ENCODE results near the gene XPO6.

Gene XPO6

GRCh38 chr16:28106467-28107215, 105.1 kb downstream of the XPO6 start:
- Histone ChIP-seq H3K4me3 (replicated peaks; ENCODE audit: insufficient read depth, low read length) (no peak overlapping the region), H3K27me3 (ENCODE audit: insufficient read depth, poor library complexity, severe bottlenecking) (no peaks in the 10 kb centered on the region), H3K27ac (replicated peaks) (no peak overlapping the region)
- TF ChIP-seq REST (IDR thresholded peaks at IDR 0.05; ENCODE audit: insufficient replicate concordance, low read depth) (no peak), POLR2AphosphoS5 (IDR thresholded peaks at IDR 0.05; ENCODE audit: low read depth) (no peak), CTCF (IDR thresholded peaks at IDR 0.05; ENCODE audit: insufficient read depth, low read length) (no peak), GABPA (IDR thresholded peaks at IDR 0.05; ENCODE audit: low read depth) (no peak), SPI1 (IDR thresholded peaks at IDR 0.05; ENCODE audit: borderline replicate concordance, low read depth) (no peak)
- no peak for DNase-seq (ENCODE audit: low read depth in 1 of 2, low spot score in 1 of 2)

DNA sequence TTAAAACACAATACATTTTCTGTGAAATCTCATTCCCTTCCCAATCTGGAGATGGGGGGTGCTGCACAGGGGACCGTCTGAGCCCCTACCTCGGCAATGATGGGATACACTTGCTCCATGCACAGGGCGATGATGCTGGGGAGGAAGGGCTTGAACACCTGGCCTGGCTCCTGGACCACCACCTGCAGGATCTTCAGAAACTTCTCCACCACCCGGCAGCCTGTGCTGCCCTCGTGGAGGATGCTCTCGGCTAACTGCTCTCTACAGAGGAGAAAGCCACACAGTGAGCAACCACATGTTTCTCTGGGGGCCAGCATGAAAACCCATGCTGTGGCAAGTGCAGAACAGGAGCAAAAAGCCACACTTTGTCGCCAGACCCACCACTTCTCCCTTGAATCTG, 105.8 kb downstream of the XPO6 start:
- no peak for TF ChIP-seq POLR2AphosphoS5 (IDR thresholded peaks at IDR 0.05; ENCODE audit: low read depth)
- TF ChIP-seq GABPA (IDR thresholded peaks at IDR 0.05; ENCODE audit: low read depth): no peak
- TF ChIP-seq SPI1 (IDR thresholded peaks at IDR 0.05; ENCODE audit: borderline replicate concordance, low read depth): no peak
- TF ChIP-seq REST (IDR thresholded peaks at IDR 0.05; ENCODE audit: insufficient replicate concordance, low read depth): no peak
- no peak for TF ChIP-seq CTCF (IDR thresholded peaks at IDR 0.05; ENCODE audit: insufficient read depth, low read length)
- Histone ChIP-seq H3K4me3 (replicated peaks; ENCODE audit: insufficient read depth, low read length) (no peak overlapping the region), H3K27ac (replicated peaks) (no peak overlapping the region), H3K27me3 (ENCODE audit: insufficient read depth, poor library complexity, severe bottlenecking) (no peaks in the 10 kb centered on the region)
- no peak for DNase-seq (ENCODE audit: low read depth in 1 of 2, low spot score in 1 of 2)

GRCh38 chr16:28105297-28105696, 106.5 kb downstream of the XPO6 start:
- H3K27me3 ChIP-seq (ENCODE audit: insufficient read depth, poor library complexity, severe bottlenecking): no peaks in the 10 kb centered on the region
- no peak for TF ChIP-seq CTCF (IDR thresholded peaks at IDR 0.05; ENCODE audit: insufficient read depth, low read length)
- no peak for TF ChIP-seq POLR2AphosphoS5 (IDR thresholded peaks at IDR 0.05; ENCODE audit: low read depth)
- TF ChIP-seq REST (IDR thresholded peaks at IDR 0.05; ENCODE audit: insufficient replicate concordance, low read depth): no peak
- no peak for TF ChIP-seq SPI1 (IDR thresholded peaks at IDR 0.05; ENCODE audit: borderline replicate concordance, low read depth)
- TF ChIP-seq GABPA (IDR thresholded peaks at IDR 0.05; ENCODE audit: low read depth): no peak
- no peak for DNase-seq (ENCODE audit: low read depth in 1 of 2, low spot score in 1 of 2)
- H3K27ac ChIP-seq (replicated peaks): no peak overlapping the region
- no peak overlapping the region for H3K4me3 ChIP-seq (replicated peaks; ENCODE audit: insufficient read depth, low read length)

Data from HL-60 (cell line).